ENCODE measurements around the gene ZDHHC22.

The ZDHHC22 gene

GRCh38 chr14:77107228-77107627 lies 34.4 kb downstream of the ZDHHC22 start:
- H3K36me3 Mint-ChIP-seq (ENCODE audit: low read depth): peaks cover 35% of the 10 kb centered on the region
- no peaks in the 10 kb centered on the region for H3K4me1 Mint-ChIP-seq (ENCODE audit: low read depth)
- peak overlapping the region; percentile 9 for H3K27ac Mint-ChIP-seq
- H3K9me3 Mint-ChIP-seq: no peaks in the 10 kb centered on the region
- no peak overlapping the region for H3K4me3 Mint-ChIP-seq
- no peaks in the 10 kb centered on the region for H3K27me3 Mint-ChIP-seq

GRCh38 chr14:77106666-77107065 lies 34.9 kb downstream of the ZDHHC22 start:
- Mint-ChIP-seq H3K9me3 (no peaks in the 10 kb centered on the region), H3K27me3 (no peaks in the 10 kb centered on the region), H3K4me3 (no peak overlapping the region), H3K4me1 (ENCODE audit: low read depth) (no peaks in the 10 kb centered on the region), H3K27ac (no peak overlapping the region), H3K36me3 (ENCODE audit: low read depth) (peaks cover 32% of the 10 kb centered on the region)

DNA sequence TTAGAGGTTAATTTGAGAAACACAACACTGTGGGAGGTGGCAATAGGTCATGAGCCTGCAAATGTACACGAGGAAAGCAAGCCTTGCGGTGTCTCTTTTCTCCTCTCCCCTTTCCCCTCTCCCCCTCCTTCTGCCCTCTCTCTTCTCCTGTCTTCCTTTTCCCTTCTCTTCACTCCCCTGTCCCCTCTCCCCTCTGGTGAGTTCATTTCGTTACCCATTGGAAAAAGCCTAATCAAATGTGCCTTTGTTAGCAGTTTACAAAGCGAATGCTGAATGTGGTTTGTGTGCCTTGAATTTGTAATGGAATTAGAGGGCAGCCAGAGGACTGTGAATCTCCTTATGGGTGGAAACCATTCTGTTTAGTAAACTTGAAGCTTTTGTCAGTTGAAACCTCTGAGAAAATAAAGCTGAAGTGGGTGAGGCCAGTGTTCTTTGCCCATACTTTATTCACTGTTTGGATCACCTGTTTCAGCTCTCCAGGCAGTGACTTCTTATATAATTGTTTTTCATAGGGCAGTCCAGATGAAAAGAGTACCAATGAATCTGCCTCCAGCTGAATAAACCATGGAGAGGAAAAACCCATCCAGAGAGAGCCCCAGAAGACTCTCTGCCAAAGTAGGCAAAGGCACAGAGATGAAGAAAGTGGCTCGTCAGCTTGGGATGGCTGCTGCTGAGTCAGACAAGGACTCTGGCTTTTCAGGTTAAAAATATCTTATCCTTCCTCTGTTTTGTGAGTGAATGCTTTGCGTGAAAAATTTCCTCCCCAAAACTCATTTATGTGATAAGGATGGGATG lies 36.2 kb downstream of the ZDHHC22 start:
- Mint-ChIP-seq H3K4me3 (no peak overlapping the region), H3K9me3 (no peaks in the 10 kb centered on the region), H3K27me3 (no peaks in the 10 kb centered on the region), H3K27ac (no peak overlapping the region), H3K36me3 (ENCODE audit: low read depth) (peaks cover 27% of the 10 kb centered on the region), H3K4me1 (ENCODE audit: low read depth) (peaks cover 11% of the 10 kb centered on the region)

DNA sequence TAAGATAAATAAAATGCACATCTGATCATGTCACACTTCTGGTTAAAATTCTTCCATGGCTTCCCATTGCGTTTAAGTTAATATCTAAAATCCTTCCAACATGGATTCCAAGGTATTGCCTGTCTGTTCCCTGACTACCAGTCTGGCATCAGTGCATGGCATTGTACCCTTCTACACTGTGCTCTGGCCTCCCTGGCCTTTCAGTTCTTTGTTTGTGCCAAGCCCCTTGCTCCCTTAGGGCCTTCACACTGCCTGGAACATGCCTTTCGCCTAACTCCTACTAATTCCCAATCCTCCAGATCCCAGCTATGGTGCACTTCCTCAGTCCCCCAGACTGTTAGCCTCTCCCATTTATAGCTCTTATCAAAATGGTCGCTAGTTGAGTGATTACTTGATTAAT lies 37.2 kb downstream of the ZDHHC22 start:
- H3K27me3 Mint-ChIP-seq: no peaks in the 10 kb centered on the region
- H3K36me3 Mint-ChIP-seq (ENCODE audit: low read depth): peaks cover 23% of the 10 kb centered on the region
- no peak overlapping the region for H3K4me3 Mint-ChIP-seq
- H3K9me3 Mint-ChIP-seq: no peaks in the 10 kb centered on the region
- no peak overlapping the region for H3K27ac Mint-ChIP-seq
- H3K4me1 Mint-ChIP-seq (ENCODE audit: low read depth): peaks cover 17% of the 10 kb centered on the region

GRCh38 chr14:77103951-77104350 lies 37.6 kb downstream of the ZDHHC22 start:
- H3K27me3 Mint-ChIP-seq: no peaks in the 10 kb centered on the region
- H3K9me3 Mint-ChIP-seq: no peaks in the 10 kb centered on the region
- peaks cover 22% of the 10 kb centered on the region for H3K4me1 Mint-ChIP-seq (ENCODE audit: low read depth)
- peaks cover 21% of the 10 kb centered on the region for H3K36me3 Mint-ChIP-seq (ENCODE audit: low read depth)
- no peak overlapping the region for H3K27ac Mint-ChIP-seq
- no peak overlapping the region for H3K4me3 Mint-ChIP-seq

- peaks cover 25% of the 10 kb centered on the region for H3K4me1 Mint-ChIP-seq (ENCODE audit: low read depth)
- no peak overlapping the region for H3K4me3 Mint-ChIP-seq
- H3K27me3 Mint-ChIP-seq: no peaks in the 10 kb centered on the region
- no peaks in the 10 kb centered on the region for H3K9me3 Mint-ChIP-seq
- peaks cover 17% of the 10 kb centered on the region for H3K36me3 Mint-ChIP-seq (ENCODE audit: low read depth)
- H3K27ac Mint-ChIP-seq: no peak overlapping the region
These were observed 38.1 kb downstream of the ZDHHC22 start for GRCh38 chr14:77103475-77103874.

- Mint-ChIP-seq H3K36me3 (ENCODE audit: low read depth) (peaks cover 11% of the 10 kb centered on the region), H3K4me3 (no peak overlapping the region), H3K4me1 (ENCODE audit: low read depth) (peaks cover 28% of the 10 kb centered on the region), H3K27me3 (no peaks in the 10 kb centered on the region), H3K9me3 (no peaks in the 10 kb centered on the region), H3K27ac (no peak overlapping the region)
These were observed 39.4 kb downstream of the ZDHHC22 start for GRCh38 chr14:77102154-77102553.

GRCh38 chr14:77100961-77101360 lies 40.6 kb downstream of the ZDHHC22 start:
- Mint-ChIP-seq H3K4me3 (no peak overlapping the region), H3K27me3 (no peaks in the 10 kb centered on the region), H3K36me3 (ENCODE audit: low read depth) (peaks cover 3% of the 10 kb centered on the region), H3K9me3 (no peaks in the 10 kb centered on the region), H3K27ac (no peak overlapping the region), H3K4me1 (ENCODE audit: low read depth) (peaks cover 40% of the 10 kb centered on the region)

DNA sequence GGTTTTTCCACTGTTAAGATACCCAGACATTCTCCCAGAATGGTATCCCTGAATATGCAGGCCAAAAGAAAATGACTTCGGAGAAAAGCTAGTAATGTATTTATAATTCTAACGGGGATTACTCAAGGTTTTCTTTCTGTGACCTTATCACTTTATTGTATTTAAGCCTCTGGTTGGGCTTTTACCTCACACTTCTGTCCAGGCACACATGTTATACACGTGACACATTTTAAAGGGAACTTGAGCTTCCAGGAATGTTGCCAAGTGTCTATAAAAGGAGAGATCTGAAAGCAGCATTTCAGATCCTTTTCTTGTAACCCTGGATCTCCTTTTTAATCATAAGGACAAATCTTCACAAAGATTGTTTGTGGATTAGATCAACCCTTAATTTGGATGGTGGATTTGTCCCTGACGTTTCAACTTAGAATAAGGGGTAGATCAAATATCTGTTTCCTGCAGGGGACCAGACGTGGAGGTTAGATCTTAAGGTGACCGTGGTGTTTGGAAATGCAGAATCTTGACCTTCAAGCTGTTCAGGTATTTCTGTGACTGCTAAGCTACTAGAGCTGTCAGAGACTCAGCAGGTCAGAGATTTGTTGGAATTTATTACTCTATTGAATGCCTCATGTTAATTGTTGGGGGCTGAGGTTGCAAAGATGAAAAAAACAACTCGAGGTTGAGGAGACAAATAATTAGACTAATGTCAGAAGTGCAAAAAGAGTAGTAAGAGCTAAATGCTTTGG lies 42.0 kb downstream of the ZDHHC22 start:
- no peak overlapping the region for H3K27ac Mint-ChIP-seq
- H3K4me1 Mint-ChIP-seq (ENCODE audit: low read depth): peaks cover 44% of the 10 kb centered on the region
- no peaks in the 10 kb centered on the region for H3K9me3 Mint-ChIP-seq
- H3K27me3 Mint-ChIP-seq: no peaks in the 10 kb centered on the region
- H3K36me3 Mint-ChIP-seq (ENCODE audit: low read depth): peaks cover 3% of the 10 kb centered on the region
- peak overlapping the region; percentile 98 for H3K4me3 Mint-ChIP-seq

DNA sequence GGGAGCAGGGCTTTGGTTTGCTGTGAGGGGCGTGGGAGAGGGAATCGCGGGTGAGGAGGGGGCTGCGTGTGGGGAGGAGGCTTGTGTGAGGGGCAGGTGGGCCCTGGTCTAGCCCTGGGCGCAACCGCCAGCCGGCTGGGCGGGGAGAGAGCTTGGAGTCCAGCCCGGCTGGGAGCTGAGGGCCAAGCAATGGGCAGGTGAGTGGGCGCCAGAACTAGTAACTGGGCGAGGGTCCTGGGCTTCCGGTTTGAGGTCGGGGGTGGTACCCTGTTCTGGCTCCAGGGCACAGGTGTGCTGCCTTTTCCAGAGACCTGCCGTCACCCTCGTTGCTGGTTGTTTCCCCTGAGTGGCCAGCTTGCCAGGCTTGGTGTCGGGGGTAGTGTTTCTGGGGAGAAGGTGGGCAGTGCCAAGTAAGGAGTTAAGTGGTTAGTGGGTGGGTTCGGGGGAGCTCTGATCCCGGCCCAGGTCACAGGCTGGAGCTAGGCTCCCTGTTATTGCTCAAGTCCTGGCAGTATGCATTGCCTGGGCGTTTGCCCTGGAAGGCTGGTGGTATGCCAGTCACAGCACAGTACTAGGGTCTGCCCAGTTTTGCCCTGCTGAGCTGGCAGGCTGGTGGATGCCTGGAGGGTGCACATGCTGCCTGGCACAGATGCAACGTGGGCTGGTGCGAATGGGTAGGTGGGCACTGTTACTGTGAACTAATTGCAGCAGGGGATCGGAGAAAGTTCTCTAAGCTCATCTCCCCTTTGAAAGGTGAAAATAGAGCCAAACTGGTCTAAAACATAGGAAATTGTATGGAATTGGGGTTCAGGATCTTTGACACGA lies 42.9 kb downstream of the ZDHHC22 start:
- Mint-ChIP-seq H3K4me3 (peak overlapping the region; percentile 98), H3K9me3 (no peaks in the 10 kb centered on the region), H3K27me3 (no peaks in the 10 kb centered on the region), H3K36me3 (ENCODE audit: low read depth) (peaks cover 3% of the 10 kb centered on the region), H3K27ac (peak overlapping the region; percentile 98), H3K4me1 (ENCODE audit: low read depth) (peaks cover 44% of the 10 kb centered on the region)

GRCh38 chr14:77097700-77098528 lies 43.7 kb downstream of the ZDHHC22 start, which contains the start of gene CIPC:
Gene CIPC (plus strand): TSS chr14:77098258. CDS start chr14:77105709, 7,451 bp downstream.
- Mint-ChIP-seq H3K27me3 (no peaks in the 10 kb centered on the region), H3K36me3 (ENCODE audit: low read depth) (peaks cover 3% of the 10 kb centered on the region), H3K4me1 (ENCODE audit: low read depth) (peaks cover 44% of the 10 kb centered on the region), H3K27ac (peak within 1 kb of the TSS; percentile 99), H3K9me3 (no peaks in the 10 kb centered on the region), H3K4me3 (peak within 1 kb of the TSS; percentile 98)

GRCh38 chr14:77097006-77097699 lies 44.4 kb downstream of the ZDHHC22 start:
- no peaks in the 10 kb centered on the region for H3K27me3 Mint-ChIP-seq
- H3K4me1 Mint-ChIP-seq (ENCODE audit: low read depth): peaks cover 44% of the 10 kb centered on the region
- H3K27ac Mint-ChIP-seq: peak overlapping the region; percentile 99
- H3K9me3 Mint-ChIP-seq: no peaks in the 10 kb centered on the region
- peak overlapping the region; percentile 98 for H3K4me3 Mint-ChIP-seq
- H3K36me3 Mint-ChIP-seq (ENCODE audit: low read depth): peaks cover 3% of the 10 kb centered on the region

DNA sequence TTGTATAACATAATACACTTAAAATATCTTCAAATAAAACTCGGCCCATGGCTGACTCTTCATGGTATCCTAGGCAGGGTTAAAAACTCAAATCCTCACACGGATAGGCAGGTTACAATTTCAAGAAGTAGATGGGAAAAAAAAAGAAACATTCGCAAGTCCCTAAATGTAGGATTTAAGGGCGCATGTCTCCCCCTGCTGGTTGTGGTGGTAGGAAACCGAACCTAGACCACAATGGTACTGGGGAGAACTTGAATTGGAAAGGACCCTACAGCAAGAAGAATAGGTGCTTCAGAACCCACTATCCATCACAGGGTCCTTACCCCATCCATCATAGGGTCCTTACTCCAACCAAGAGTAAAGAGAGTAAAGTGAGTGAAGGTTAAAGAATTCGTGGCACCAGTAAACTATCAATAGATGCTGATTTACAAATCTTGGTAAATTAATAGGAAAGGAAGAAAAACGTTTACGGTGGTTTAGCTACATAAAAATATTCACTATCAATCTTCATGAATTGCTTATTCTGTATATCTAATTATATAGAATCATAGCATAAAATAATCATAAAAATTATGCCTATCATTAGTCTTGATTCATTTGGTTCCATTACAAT lies 46.8 kb downstream of the ZDHHC22 start:
- Mint-ChIP-seq H3K4me3 (no peak overlapping the region), H3K4me1 (ENCODE audit: low read depth) (peaks cover 30% of the 10 kb centered on the region), H3K9me3 (peaks cover 7% of the 10 kb centered on the region), H3K36me3 (ENCODE audit: low read depth) (peaks cover 3% of the 10 kb centered on the region), H3K27me3 (no peaks in the 10 kb centered on the region), H3K27ac (no peak overlapping the region)

Data from stimulated activated naive CD8-positive, alpha-beta T cell treated with anti-CD3 and anti-CD28 coated beads, Interleukin-15, Interleukin-2, amounts not matched to agents 100 ng/mL and 50 ng/mL, for 24 hours (primary cell).